Activated CD8-positive, alpha-beta memory T cell treated with anti-CD3 and anti-CD28 coated beads, Interleukin-2, amount 10 ng/mL, durations not matched to agents 7 days and 5 days (primary cell): ENCODE results near the gene MUC7. TPM values are rescaled to one million over a fixed set of nuclear protein-coding genes. Genes with fewer than 3 reads are reported as not detected.

Experiments used
- ATAC-seq: fragments of 150-1000 bp; cut with Tn5 transposase; one replicate; pipeline ENCODE4 v1.10.0; 2021; ENCODE audit warnings: moderate library complexity
- CTCF ChIA-PET: fragments of 350-600 bp; sonication (Branson Sonifier 250); formaldehyde crosslinking; loops from one replicate; lab custom pipeline; 2021; ENCODE audit warnings: antibody characterized with exemption; lab: Charles Lee
- DNase-seq: peaks from one replicate; pipeline ENCODE4 v3.0.0-alpha.2; 2020
- H3K27ac Mint-ChIP-seq: one replicate; pipeline ENCODE4 v1.8.0; 2021; ENCODE audit warnings: mild to moderate bottlenecking, mixed read lengths
- H3K27me3 Mint-ChIP-seq: one replicate; pipeline ENCODE4 v1.8.0; 2021; ENCODE audit warnings: mixed read lengths
- H3K36me3 Mint-ChIP-seq: one replicate; pipeline ENCODE4 v1.8.0; 2021; ENCODE audit warnings: mild to moderate bottlenecking, mixed read lengths
- H3K4me1 Mint-ChIP-seq: one replicate; pipeline ENCODE4 v1.8.0; 2021; ENCODE audit warnings: mixed read lengths
- H3K4me3 Mint-ChIP-seq: one replicate; pipeline ENCODE4 v1.8.0; 2021; ENCODE audit warnings: mild to moderate bottlenecking, moderate library complexity, mixed read lengths
- H3K9me3 Mint-ChIP-seq: one replicate; pipeline ENCODE4 v1.8.0; 2022; ENCODE audit warnings: low read depth, mixed read lengths
- total RNA-seq, 2 experiments: library from RNA; stranded (reverse); gene quantifications; one replicate each; pipeline ENCODE4 v1.2.3, GENCODE V29; 2021

Gene MUC7
- total RNA-seq, 2 experiments from 2014 or later, result not detected

- H3K4me3 Mint-ChIP-seq, result no peak overlapping the region
- H3K36me3 Mint-ChIP-seq, result no peaks in the 10 kb centered on the region
- DNase-seq, result no peak
- ATAC-seq, result no peak
- CTCF ChIA-PET, result no interaction called here
- H3K27ac Mint-ChIP-seq, result no peak overlapping the region
- H3K27me3 Mint-ChIP-seq, result no peaks in the 10 kb centered on the region
- H3K9me3 Mint-ChIP-seq, result no peaks in the 10 kb centered on the region
- no peaks in the 10 kb centered on the region for H3K4me1 Mint-ChIP-seq
These were observed 36.8 kb downstream of the MUC7 start for GRCh38 chr4:70508801-70509200.

GRCh38 chr4:70511365-70511764, 39.4 kb downstream of the MUC7 start:
- CTCF ChIA-PET, result no interaction called here
- Mint-ChIP-seq H3K9me3 (no peaks in the 10 kb centered on the region), H3K36me3 (no peaks in the 10 kb centered on the region), H3K27me3 (no peaks in the 10 kb centered on the region), H3K4me1 (no peaks in the 10 kb centered on the region), H3K4me3 (no peak overlapping the region), H3K27ac (no peak overlapping the region)
- ATAC-seq (no peak), DNase-seq (no peak)

- no peak for DNase-seq
- no peaks in the 10 kb centered on the region for H3K4me1 Mint-ChIP-seq
- H3K4me3 Mint-ChIP-seq, result no peak overlapping the region
- peaks cover 4% of the 10 kb centered on the region for H3K27me3 Mint-ChIP-seq
- H3K36me3 Mint-ChIP-seq, result no peaks in the 10 kb centered on the region
- CTCF ChIA-PET, result no interaction called here
- no peaks in the 10 kb centered on the region for H3K9me3 Mint-ChIP-seq
- no peak for ATAC-seq
- no peak overlapping the region for H3K27ac Mint-ChIP-seq
These were observed 43.6 kb downstream of the MUC7 start for GRCh38 chr4:70515367-70516250.

DNA sequence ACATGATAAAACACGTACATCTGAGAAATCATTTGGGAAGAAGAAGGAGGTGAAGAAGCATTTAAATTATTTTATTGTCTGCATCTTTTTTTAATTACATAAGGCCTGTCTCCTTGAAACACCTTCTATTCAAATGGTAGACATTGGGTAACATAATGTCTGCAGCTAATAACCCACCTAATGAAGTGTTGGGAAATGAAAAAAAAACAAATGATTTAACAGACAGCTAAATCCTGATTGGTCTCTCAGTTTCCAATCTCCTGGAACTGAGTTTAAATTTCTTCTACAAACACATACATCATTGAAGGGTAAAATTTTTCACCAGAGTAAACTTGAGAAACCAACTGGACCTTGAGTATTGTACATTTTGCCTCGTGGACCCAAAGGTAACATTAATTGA, 46.3 kb downstream of the MUC7 start, which contains the start of gene AMTN:
Gene AMTN (plus strand): TSS at position 301 of the 400 bp plus-strand sequence. CDS start 209 bp downstream, outside the sequence.
- CTCF ChIA-PET, result no interaction called here
- H3K36me3 Mint-ChIP-seq, result no peaks in the 10 kb centered on the region

GRCh38 chr4:70518716-70519115, 46.7 kb downstream of the MUC7 start:
- Mint-ChIP-seq H3K27me3 (peaks cover 4% of the 10 kb centered on the region), H3K9me3 (no peaks in the 10 kb centered on the region), H3K27ac (no peak overlapping the region), H3K4me1 (no peaks in the 10 kb centered on the region), H3K36me3 (no peaks in the 10 kb centered on the region), H3K4me3 (no peak overlapping the region)
- no peak for ATAC-seq
- no peak for DNase-seq
- CTCF ChIA-PET, result no interaction called here

More for the DNA sequence above, 46.3 kb downstream of the MUC7 start, which contains the start of gene AMTN:
- ATAC-seq (no peak), DNase-seq (no peak)
- Mint-ChIP-seq H3K4me1 (no peaks in the 10 kb centered on the region), H3K27me3 (peaks cover 4% of the 10 kb centered on the region), H3K4me3 (no peak within 1 kb of the TSS), H3K9me3 (no peaks in the 10 kb centered on the region), H3K27ac (no peak within 1 kb of the TSS)

DNA sequence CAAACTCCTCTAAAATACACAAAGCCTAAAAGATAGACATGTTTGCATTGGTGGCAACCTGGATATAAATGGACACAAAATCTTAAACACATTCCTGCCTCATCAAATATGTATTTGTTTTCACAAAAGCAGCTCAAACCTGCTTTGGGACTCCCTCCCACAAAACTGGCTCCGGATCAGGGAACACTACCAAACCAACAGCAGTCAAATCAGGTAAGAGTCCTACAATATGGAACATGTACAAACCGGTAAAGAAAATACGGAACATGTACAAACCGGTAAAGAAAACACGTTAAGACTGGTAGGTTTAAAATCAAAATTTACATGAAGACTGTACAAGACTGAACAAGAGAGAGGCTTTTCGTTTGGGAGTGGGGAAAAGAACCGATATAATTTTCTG, 50.6 kb downstream of the MUC7 start:
- H3K27ac Mint-ChIP-seq, result no peak overlapping the region
- no peaks in the 10 kb centered on the region for H3K4me1 Mint-ChIP-seq
- no peaks in the 10 kb centered on the region for H3K9me3 Mint-ChIP-seq
- no peaks in the 10 kb centered on the region for H3K36me3 Mint-ChIP-seq
- no peak for DNase-seq
- H3K27me3 Mint-ChIP-seq, result peaks cover 7% of the 10 kb centered on the region
- no peak overlapping the region for H3K4me3 Mint-ChIP-seq
- no peak for ATAC-seq
- CTCF ChIA-PET, result interaction anchor here (0.7 kb wide), 1 partner anchor 17 kb away, joined by 3 read pairs; no protein-coding TSS in a partner anchor

DNA sequence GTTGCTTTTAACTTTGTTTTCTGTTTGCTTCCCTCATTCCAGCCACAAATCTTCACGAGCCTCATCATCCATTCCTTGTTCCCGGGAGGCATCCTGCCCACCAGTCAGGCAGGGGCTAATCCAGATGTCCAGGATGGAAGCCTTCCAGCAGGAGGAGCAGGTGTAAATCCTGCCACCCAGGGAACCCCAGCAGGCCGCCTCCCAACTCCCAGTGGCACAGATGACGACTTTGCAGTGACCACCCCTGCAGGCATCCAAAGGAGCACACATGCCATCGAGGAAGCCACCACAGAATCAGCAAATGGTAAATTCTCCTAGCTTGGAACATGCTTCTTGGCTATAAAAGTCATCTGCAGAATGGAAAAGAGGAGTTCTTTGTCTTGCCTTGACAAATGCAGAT, 59.0 kb downstream of the MUC7 start:
- no peak for DNase-seq
- Mint-ChIP-seq H3K4me1 (no peaks in the 10 kb centered on the region), H3K27ac (no peak overlapping the region), H3K27me3 (peaks cover 8% of the 10 kb centered on the region), H3K9me3 (no peaks in the 10 kb centered on the region), H3K36me3 (no peaks in the 10 kb centered on the region), H3K4me3 (no peak overlapping the region)
- CTCF ChIA-PET, result no interaction called here
- ATAC-seq, result no peak

DNA sequence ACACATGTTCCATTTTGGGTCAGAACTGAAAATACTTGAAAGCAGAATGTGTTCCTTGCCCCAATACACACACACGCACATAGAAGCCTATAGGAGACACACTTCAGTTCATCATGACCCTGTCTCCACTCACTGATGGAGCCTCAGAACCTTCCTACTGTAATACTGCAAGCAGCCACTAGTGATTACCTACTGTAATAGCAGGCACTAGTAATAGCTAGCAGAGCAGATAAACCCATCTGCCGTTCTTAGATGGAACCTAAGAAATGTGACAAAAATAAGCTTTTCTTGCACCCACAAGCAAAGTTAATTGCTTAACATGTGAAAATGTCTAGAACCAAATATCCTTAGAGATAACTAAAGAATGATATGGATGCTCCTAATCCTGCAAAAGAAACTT, 60.0 kb downstream of the MUC7 start:
- ATAC-seq, result no peak
- Mint-ChIP-seq H3K27me3 (peaks cover 5% of the 10 kb centered on the region), H3K4me1 (no peaks in the 10 kb centered on the region), H3K36me3 (no peaks in the 10 kb centered on the region), H3K9me3 (no peaks in the 10 kb centered on the region), H3K4me3 (no peak overlapping the region), H3K27ac (no peak overlapping the region)
- CTCF ChIA-PET, result no interaction called here
- DNase-seq, result no peak

Other genes starting within 250 kb of the MUC7 start
- not detected for gene FDCSP, start 246.1 kb upstream of the MUC7 start, total RNA-seq
- not detected for gene CSN3, start 229.6 kb upstream of the MUC7 start, total RNA-seq
- not detected for gene CABS1, start 137.2 kb upstream of the MUC7 start, total RNA-seq
- gene SMR3A, start 111.4 kb upstream of the MUC7 start, total RNA-seq, result not detected
- not detected for gene SMR3B, start 89.1 kb upstream of the MUC7 start, total RNA-seq
- gene OPRPN, start 74.3 kb upstream of the MUC7 start, total RNA-seq, result not detected
- gene AMTN, start 46.4 kb downstream of the MUC7 start, total RNA-seq, result not detected
- not detected for gene AMBN, start 120.1 kb downstream of the MUC7 start, total RNA-seq
- not detected for gene ENAM, start 156.5 kb downstream of the MUC7 start, total RNA-seq
- not detected for gene JCHAIN, start 194.3 kb downstream of the MUC7 start, total RNA-seq
- gene UTP3, start 216.3 kb downstream of the MUC7 start, total RNA-seq, result 10 to 100 TPM; 28.0 to 33.6 TPM
- gene RUFY3, start 249.8 kb downstream of the MUC7 start, total RNA-seq, result 10 to 100 TPM; 12.7 to 22.8 TPM